Right renal pelvis (tissue), 4 donors: Measurements from ENCODE around the gene SPP1. TPM values are rescaled to one million over a fixed set of nuclear protein-coding genes. Genes with fewer than 3 reads are reported as not detected.
"Not testable (repeated sequence)": the region's sequence is repeated elsewhere in the genome, so short reads cannot be mapped to it uniquely, and the experiment has no call there.

ENCODE experiments used
- DNase-seq, 4 donors: peaks; one replicate each; pipeline ENCODE4 v3.0.0-alpha.2; 2013; ENCODE audit warnings: low read depth in 4 of 4, low spot score in 3 of 4, missing footprints in 1 of 4
- polyA plus RNA-seq, 4 donors: library from polyadenylated mRNA; unstranded; fragments of 120-200 nt; gene quantifications; one replicate each; pipeline ENCODE4 v1.2.1, GENCODE V29; 2013; ENCODE audit not compliant: insufficient read length in 4 of 4

Gene SPP1
- polyA plus RNA-seq, 4 donors = 140 to 306 (median 197) TPM

DNA sequence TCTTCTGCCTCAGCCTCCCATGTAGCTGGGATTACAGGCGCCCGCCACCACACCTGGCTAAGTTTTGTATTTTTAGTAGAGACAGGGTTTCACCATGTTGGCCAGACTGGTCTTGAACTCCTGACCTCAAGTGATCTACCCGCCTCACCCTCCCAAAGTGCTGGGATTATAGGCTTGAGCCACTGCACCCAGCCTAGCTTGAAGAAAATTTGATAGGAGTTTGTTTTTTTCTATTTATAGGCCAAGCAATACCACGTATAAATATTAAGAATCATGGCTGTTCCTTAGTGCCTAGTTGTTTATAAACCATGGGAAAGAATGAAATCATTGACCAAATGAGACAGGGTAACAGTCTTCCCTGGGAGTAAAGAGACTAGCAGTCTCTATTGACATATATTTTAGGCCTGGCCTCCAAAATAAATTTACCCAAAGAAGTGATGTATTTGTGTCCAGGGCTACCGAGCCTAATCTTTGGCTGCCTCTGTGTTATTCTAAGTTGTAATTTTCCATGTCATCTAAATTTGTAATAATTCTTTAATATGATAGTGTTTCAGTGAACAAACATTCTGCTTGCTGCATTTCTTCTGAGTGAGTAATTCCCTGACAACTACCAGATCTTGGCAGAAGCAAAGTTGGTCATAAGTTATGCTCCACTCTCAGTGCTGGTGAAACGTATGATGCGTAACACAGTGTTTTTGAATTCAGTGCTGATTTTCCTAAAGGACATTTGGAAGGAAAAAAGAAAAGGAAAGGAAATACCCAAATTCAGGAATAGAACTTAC, 42.2 kb downstream of the SPP1 start:
- DNase-seq = no peak

DNA sequence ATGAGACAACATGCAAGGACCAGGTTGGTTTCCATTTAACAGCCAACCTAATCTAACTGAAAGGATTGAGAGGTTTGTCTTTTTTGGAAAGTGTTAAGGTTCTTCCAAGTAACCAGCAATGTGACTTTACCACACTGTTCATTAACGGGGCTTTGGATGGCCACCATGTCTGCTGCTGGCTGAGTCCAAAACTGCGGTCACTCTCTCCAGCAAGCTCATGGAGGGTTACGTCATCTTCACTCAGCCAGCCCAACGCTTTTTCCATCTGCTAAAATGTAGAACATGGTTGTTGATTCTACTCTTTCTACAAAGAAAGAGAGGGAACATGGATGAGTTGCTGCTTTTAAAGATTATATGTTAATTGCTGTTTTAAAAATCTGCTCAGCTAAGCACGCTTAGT, 43.0 kb downstream of the SPP1 start:
- no peak for DNase-seq

DNA sequence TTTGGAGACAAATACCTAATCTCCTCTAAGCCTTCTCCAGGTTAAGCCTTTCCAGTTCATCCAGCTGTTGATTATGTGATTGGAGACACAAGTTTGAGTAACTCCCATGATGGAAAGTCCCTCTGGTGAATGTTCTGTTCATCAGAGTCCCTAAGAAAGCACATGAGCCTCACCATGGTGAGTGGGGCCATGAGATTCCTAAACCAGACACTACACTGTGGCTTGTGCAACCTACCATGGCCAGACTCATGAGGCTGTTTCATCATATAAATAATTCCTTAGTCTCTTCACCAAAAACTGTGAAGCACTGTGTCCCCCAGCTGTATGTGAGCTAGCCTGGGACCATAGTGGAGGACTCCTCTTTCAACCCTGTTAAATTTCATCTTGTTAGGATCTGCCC, 46.3 kb downstream of the SPP1 start:
- DNase-seq = no peak

DNA sequence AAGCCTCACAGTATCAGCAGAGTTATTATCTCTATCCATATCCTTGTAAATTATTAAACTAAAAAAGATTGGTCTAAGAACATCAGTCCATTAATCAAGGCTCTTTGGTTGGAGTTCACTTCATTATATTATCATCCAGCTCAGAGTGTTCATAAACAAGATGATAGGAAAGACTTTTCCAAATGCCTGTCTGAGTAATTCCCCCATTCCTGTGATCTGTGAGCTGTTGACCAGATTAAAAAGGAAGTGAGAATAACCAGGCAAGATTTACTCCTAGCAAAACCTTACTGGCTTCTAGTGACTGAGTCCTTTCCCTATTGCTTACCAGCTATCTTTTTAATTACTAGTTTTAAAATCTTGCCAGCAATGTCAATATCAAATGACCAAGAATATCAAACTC, 46.8 kb downstream of the SPP1 start:
- DNase-seq = no peak

DNA sequence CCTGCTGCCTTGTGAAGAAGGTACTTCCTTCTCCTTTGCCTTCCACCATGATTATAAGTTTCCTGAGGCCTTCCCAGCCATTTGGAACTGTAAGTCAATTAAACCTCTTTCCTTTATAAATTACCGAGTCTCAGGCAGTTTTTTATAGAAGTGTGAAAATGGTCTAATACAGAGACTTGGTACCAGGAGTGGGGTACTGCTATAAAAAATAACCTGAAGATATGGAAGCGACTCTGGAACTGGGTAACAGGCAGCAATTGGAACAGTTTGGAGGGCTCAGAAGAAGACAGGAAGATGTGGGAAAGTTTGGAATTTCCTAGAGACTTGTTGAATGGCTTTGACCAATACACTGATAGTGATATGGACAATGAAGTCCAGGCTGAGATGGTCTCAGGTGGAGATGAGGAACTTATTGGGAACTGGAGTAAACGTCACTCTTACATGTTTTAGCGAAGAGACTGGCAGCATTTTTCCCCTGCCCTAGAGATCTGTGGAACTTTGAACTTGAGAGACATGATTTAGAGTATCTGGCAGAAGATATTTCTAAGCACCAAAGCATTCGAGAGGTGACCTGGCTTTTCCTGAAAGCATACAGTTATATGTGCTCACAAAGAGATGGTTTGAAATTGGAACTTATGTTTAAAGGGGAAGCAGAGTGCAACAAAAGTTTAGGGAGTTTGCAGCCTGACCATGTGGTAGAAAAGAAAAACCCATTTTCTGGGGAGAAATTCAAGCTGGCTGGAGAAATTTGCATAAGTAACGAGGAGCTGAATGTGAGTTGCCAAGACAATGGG, 50.6 kb downstream of the SPP1 start:
- not testable (repeated sequence) for DNase-seq

DNA sequence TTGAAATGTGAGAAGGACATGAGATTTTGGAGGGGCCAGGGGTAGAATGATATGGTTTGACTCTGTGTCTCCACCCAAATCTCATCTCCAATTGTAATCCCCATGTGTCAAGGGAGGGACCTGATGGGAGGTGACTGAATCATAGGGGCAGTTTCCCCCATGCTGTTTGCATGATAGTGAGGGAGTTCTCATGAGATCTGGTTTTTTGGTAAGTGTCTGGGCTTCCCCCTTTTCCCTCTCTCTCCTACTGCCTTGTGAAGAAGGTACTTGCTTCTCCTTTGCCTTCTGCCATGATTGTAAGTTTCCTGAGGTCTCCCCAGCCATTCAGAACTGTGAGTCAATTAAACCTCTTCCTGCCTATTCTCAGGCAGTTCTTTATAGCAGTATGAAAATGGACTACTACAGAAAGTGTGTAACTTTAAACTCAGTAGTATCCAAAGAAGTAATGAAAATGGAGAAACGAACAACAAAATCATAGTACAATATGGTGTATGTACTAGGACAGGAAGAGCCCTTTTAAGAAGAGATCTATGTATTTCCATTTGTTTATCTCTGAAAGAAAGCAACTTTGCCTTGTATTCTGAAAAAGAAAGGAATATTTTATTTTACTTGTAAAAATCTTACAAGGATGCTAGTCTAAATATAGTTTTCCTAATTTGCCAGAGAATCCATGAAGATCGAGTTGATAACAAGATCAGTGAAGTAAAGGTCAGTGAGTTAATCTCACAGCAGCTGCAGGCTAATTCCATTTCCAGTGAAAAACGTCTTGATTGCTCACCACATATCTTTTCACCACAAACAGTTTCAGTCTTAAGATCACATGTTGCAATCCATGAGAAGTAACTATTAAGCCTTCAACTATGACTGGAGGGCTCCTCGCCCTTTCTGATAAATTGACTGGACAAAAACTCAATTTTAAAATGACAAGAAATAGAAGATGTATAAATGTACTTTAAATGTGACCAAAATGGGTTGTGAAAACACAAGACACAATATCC, 52.4 kb downstream of the SPP1 start:
- no peak for DNase-seq

DNA sequence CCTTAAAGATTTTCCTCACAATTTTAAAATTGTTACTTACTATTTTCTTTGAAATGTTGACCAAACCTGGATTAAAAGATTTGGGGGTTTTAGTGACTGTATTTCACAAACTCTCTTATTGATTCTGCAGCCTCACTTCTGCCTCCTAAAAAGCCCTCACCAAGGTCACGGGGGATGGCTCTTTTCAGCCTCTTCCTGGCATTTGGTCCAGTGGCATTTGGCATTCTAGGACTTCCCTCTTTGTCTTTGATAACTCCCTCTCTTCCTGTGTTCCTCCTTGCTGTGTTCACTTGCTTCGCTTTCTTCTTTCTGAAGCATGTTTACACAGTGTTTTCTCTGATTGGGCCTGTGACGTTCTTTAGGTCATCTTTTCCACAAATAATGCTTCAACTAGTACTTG, 53.4 kb downstream of the SPP1 start:
- no peak for DNase-seq

DNA sequence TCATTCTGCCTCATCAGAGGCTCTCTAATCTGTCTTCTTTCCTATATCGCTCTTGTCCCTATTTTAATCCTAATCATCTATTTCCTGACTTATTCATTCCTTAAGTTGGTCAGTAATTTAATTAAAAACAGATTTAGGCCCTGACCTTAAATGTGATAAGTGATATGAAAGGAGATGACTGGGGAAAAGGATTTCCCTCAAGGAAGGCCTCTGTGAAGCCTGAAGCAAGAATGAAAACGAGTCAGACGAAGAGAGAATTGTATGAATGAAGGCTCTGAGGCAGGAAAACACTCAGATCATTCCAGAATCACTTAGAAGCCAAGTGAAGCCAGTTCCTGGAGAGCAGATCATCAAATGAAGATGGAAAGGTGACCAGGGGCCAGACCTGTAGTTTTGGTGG, 54.0 kb downstream of the SPP1 start:
- no peak for DNase-seq

DNA sequence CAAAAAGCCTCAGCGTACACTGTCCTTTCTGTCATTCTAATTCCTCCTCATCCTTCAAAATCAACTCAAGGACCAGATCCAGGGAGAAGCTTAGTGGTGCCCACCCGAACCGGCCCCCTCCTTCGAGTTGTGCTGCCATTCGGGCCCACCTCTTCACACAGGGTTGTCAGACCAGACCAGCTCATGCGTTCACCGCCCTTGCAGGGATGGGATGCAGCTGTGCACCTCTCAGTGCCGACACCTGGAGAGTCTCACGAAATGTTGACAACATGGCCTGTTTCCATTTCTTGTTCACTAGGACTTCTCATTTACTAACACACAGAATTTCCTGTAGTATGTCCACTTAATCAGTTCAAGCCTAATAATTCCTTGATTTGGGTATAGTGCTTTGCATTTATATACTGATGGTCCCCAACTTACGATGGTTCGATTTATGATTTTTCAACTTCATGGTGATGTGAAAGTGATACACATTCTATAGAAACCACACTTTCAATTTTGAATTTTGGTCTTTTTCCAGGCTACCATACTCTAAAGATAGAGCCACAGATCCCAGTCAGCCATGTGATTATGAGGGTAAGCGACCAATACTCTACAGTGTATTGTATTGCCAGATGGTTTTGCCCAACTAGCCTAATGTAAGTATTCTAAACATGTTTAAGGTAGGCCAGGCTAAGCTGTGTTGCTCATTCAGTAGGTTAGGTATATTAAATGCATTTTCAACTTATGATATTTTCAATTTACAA, 55.2 kb downstream of the SPP1 start:
- DNase-seq = no peak

Other genes with a start within 250 kb of the SPP1 start
- gene IBSP, start 176.2 kb upstream of the SPP1 start, polyA plus RNA-seq = not detected
- gene MEPE, start 142.7 kb upstream of the SPP1 start, polyA plus RNA-seq = not detected
- gene PKD2, start 31.9 kb downstream of the SPP1 start, polyA plus RNA-seq = 10 to 100 TPM; 60.2 to 77.0 (median 68.6) TPM
- gene ABCG2, start 182.9 kb downstream of the SPP1 start, polyA plus RNA-seq = 10 to 100 TPM in 1 of 4 donors, 1 to 10 TPM in 3; 6.7 to 11.2 (median 8.5) TPM